GM04504 (cell line): Measurements from ENCODE around the gene CRYBG3.

Source experiments
- DNase-seq: peaks from one replicate; pipeline ENCODE4 v3.0.0-alpha.2; 2012; ENCODE audit warnings: low read depth

The CRYBG3 gene

DNA sequence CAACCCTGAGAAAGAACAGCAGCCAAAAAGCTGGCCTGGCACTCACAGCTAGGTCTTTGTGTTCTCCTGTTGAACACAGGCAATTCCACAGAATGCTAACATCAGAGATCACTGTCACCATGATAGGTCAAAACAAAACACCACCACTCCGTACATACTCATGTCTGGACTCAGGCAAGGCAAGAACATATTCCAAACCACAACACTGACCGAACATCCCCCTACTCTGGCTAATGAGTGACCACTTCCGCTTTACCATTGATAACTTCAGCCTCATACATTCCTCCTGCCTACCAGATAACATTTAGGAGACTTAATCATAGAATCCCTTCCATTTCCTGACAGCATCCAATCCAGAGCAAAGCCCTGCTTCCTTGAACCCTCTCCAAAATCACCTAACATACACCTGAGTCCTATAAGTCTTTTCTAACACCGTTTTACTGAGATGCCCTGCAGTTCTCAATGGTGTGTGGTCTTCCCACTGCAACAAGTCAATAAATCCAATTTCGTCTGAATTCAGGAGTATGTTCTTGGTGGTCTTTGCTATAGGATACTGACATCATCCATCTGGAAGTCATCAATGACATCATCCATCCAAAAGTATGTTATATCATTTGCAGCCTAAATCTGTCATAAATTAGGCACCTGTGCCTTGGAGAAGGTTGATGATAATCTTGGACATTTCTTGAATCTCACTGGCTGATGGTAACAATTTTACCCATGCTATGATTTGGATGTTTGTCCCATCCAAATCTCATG, 126.7 kb downstream of the CRYBG3 start:
- no peak for DNase-seq

DNA sequence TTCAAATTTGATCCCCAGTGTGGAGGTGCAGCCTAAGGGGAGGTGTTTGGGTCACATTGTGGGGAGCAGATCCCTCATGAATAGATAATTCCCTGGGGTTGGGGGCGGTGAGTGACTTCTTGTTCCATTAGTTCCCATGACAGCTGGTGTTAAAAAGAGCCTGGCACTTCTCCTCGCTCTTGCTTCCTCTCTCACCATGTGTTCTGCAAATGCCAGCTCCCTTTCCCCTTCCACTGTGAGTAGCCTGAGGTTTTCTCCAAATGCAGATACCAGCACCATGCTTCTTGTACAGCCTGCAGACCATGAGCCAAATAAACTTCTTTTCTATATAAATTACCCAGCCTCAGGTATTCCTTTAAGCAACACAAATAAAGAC, 127.3 kb downstream of the CRYBG3 start:
- DNase-seq, result no peak

- DNase-seq, result no peak
Measured at GRCh38 chr3:97949743-97950142, 127.9 kb downstream of the CRYBG3 start.

GRCh38 chr3:97950360-97950759, 128.5 kb downstream of the CRYBG3 start:
- DNase-seq, result no peak

- DNase-seq, result peak; percentile 40
Measured at GRCh38 chr3:97952280-97952679, 130.5 kb downstream of the CRYBG3 start.

- DNase-seq, result no peak
Measured at GRCh38 chr3:97952872-97953271, 131.1 kb downstream of the CRYBG3 start.

DNA sequence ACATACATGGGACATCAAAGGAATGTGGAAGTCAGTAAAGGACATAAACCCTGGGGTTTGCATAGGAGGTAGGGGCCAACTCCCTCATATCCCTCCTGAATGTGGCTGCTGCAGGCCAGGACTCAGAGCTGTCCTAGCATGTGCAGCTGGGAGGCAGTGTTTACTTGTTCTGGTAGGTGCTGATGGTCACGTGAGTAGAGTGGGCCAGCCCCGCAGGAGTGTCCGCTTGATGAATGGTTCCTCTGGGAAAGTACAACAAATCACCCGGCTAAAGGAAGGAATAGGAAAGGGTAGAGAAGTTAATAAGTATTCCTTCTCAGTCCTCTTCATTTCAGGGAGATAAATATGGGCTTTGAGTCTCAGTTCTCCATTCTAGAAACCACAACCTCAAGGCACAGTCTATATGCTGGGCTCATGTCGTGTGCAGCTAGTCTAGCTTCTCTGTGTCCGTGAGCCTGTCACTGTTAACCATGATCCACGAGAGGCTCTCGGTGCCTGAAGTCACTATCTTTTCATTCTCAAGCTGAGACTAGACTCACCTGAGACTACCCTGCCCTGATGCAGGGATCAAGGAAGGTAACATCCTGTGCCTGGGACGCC, 132.5 kb downstream of the CRYBG3 start:
- DNase-seq, result no peak

- DNase-seq, result no peak
Measured at GRCh38 chr3:97956051-97956450, 134.2 kb downstream of the CRYBG3 start.

DNA sequence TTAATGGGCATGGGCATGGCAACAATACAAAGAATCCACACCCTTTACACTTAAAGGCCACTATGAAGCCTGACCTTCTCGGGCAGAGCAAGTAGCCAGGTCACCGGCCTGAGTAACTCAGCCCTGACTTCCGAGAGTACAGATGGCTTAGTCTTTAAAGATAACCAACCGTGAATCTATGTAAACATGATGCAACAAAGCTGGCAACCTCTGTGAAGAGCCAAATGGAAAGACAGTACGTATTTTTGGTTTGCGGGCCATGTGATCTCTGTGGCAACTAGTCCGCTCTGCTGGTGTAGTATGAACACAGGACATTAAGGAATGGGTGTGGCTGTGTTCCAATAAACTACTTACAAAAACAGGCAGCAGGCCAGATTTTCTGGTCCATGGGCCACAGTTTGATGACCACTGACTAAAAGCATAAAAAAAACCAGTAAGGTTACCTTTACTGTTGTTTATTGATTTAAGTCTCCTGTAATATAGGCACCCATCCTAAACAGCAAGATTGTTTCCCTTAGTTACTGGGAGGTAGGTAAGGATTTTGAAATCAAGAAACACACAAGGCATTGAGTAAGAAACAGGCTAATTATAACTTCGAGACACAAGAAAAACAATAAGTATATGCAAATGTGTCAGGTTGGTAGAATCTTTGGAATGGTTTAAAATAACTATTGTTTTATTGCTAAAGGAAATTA, 136.0 kb downstream of the CRYBG3 start:
- DNase-seq, result no peak

GRCh38 chr3:97958396-97958795, 136.6 kb downstream of the CRYBG3 start:
- DNase-seq, result no peak

DNA sequence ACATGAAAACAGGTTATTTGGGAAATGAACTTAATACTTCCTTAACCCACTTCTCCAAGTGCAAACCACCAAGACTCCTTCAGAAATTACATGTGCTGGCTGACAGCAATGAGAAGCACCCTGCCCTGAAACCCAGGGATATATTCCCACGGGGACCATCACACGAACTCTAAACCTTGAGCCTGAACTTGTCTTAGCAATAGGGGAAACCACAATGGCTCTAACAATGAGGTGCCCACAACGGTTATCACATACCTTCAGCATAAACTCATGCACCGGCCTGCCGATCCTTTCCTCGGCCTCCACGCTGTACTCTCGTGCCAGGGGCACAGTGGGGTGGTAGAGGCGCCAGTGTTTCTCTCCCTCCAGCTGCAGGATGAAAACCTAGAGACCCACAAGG, 137.0 kb downstream of the CRYBG3 start:
- no peak for DNase-seq

DNA sequence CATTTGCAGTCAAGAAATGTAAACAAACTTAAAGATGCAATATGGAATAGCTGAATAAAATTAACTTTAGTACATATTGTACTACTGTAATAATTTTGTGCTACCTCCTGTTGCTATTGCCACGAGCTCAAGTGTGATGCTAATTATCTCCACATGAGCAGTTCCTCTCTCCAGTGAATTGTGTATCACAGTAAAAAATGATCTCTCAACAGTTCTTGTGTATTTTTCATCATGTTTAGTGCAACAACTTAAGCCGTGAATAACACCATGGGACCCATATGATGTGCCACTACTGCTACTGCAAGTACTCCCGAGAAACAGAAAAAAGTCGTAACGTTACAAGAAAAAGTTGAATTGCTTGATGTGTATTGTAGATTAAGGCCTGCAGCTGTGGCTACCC, 138.1 kb downstream of the CRYBG3 start:
- no peak for DNase-seq

GRCh38 chr3:97960551-97960950, 138.7 kb downstream of the CRYBG3 start:
- DNase-seq, result no peak

- no peak for DNase-seq
Measured at GRCh38 chr3:97960993-97961766, 139.4 kb downstream of the CRYBG3 start.

- DNase-seq, result no peak
Measured at GRCh38 chr3:97967966-97968365, 146.2 kb downstream of the CRYBG3 start.

- no peak for DNase-seq
Measured at GRCh38 chr3:97968376-97968775, 146.6 kb downstream of the CRYBG3 start.

DNA sequence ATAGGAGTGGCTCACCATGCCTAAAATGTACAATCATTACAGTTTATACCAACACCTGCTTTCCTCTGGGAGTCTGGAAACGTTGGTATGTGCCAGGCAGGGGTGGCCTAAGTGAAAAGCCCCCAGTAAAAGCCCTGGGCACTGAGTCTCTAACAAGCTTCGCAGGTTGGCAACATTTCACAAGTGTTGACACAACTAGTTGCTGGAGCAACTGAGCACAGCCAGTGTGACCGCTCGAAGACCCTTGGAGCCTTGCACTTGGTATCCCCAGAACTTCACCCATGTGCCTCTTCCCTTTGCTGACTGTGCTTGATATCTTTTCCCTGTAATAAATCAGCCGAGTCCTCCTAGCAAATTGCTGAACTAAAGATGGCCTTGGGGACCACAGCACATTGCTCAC, 147.7 kb downstream of the CRYBG3 start:
- DNase-seq, result no peak

GRCh38 chr3:97970156-97970555, 148.3 kb downstream of the CRYBG3 start:
- peak; percentile 17 for DNase-seq

- DNase-seq, result no peak
Measured at GRCh38 chr3:97970956-97971620, 149.3 kb downstream of the CRYBG3 start.

DNA sequence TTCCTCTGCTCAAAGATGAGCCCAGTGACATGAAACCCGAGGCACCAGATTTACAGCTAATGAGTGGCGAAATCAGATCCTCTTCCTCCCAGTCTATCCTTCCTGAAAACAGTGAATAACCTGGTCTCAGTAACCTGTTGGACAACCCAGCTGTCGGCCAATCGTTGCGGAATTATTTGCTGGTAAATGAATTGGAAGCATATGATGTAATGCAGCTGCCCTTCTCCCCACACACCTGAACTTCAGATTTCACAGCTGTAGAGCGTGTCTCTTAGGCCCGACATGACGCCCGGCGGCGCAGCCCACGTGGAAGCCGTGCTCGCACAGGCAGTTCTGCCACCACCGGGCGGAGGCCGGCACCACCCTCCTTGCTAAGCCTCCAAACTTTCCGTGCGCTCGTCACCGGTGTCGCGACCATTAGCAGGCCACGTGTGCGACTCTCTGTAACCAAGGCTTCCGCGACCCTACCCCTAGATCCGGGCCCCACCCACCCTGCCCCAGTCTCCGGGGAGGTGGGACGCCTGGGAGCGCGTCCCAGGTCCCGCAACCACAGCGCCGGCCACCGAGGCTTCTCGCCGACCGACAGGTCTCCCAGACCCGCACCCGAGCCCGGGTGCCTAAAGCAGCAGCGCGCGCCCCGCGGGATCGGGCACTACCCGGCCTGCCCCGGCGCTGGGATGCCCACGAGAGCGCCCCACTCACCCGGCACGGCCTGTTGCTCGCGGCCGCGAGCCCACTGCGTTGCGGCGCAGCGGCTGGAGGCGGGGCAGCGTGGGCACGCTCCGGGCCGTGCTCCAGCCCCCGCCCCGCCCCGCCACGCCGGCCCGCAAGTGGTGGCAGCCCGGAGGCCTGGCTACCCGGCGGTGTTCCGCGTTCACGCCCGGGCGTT, 150.1 kb downstream of the CRYBG3 start, which contains the start of gene RIOX2:
Gene RIOX2 (minus strand): TSS at position 753 of the 889 bp plus-strand sequence. CDS start 4,838 bp downstream, outside the sequence.
- peak; percentile 29 for DNase-seq

- no peak for DNase-seq
Measured at GRCh38 chr3:97972976-97973375, 151.2 kb downstream of the CRYBG3 start.
